ENCODE data around the gene EHD4.

Gene EHD4

DNA sequence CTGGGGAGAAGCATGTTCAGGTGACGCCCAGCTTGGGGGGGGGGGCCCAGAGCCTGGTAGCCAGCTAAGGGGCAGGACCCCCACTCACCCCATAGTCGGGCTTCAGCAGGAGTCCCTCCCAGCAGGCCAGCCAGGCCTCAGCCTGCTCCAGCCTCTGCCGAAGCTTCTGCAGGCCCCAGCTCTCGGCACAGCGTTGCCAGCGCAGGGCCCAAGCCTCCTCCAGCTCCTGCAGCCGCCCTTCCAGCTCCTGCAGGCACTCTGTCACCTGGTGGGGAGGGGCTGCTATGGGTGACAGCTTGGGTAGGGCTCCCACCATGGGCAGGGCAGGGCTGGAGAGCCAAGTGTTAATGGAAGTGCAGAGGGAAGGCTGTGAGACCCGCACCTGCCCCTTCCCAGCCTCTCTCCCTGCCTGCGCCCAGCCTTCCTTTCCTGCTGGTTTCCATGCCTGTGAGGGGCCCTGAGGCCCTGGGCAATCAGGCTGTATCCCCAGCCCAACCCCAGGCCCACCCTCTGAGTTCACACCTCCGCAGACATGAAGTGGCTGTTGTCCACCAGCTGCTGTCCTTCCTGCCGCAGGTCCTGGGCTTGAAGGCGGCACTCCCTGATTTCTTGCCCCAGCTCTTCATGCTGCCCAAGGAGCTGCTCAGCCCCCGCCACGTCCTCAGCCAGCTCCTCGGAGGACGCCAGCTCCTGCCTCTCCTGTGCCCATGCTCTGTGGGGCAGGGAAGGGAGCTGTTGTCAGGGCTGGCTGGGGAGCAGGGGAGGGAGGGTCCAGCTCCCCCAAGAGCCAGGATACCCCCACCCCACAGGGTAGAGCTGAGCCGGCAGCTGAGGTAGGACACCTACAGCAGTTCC is 119.4 kb downstream of the EHD4 start:
- no peak for DNase-seq

DNA sequence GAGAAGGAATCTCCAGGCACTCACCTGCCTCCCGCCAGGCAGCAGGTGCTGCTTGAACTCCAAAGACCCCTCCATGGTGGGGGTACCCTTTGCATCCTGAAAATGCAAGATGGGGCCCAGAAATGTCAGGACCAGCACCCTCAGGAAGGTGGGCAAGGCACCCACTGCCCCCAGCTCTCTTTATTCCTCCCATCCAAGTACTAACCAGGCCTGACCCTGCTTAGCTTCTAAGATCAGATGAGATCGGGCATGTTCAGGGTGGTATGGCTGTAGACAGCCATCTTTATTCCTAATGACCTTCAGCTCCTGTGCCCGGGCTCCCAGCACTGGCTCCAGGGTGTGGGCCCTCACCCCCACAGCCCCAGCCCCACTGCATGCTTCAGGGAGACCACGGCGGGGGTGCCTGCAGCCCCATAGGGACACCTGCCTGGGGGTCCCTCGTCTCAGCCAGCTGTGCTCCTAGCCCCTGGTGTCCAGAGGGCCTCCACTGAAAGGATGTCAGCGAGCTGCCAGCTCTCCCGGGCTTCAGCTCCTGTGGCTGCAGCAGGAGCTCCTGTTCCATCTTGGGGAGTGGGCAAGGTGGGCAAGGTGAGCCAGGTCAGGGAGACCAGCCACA is 120.5 kb downstream of the EHD4 start:
- DNase-seq: no peak

DNA sequence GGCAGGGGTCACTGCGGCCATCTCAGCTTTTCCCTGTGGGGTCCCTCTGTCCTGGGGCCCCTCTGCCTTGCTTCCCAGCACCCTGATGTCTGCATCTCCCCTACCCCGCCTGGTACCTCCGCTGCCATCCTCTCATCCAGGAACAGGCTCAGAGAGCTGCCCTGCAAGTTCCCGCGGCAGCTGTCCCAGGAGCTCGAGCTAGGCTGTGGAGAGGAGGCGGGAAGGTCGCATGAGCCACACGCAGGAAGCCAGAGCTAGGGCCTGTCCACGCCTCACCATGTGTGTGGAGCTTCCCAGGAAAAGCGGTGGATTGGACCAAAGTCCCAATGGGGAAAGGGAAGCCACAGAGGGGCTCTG is 121.2 kb downstream of the EHD4 start:
- DNase-seq: no peak

DNA sequence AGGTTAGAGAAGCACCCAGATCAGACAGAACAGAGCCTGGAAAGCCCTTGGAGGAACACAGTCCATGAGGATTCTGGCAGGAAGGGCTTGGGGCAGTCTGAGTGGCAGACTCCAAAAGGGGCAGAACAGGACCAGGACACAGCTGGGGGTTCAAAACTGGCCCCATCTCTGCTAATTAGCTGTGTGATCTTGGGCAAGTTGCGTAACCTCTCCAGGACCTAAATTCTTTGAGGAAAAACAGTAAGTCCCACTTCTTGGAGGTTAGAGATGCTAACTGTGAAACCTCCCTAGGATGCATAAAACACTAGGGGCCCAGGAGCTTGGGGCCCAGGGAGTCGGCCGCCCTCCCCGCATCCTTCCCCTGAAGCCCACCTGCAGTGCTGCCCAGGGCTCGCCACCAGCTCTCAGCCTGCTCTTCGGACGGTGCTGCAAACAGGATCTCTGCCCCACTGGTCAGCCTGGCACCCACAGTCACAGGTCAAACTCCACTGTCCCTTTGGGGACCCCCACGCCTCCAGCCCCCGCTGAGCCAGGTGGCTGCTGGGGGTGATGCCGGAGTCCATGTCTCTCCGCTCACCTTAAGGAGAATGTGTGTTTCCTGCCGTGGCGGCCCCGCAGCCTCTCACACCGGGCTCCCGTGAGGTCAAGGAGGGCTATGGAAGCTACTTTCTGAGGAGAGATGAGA is 121.7 kb downstream of the EHD4 start:
- DNase-seq: no peak

GRCh38 chr15:41849861-41850260 is 122.5 kb downstream of the EHD4 start:
- no peak for DNase-seq

- DNase-seq: no peak
Observed at GRCh38 chr15:41849204-41849603, 123.2 kb downstream of the EHD4 start.

GRCh38 chr15:41848631-41849030 is 123.7 kb downstream of the EHD4 start:
- no peak for DNase-seq

- no peak for DNase-seq
Observed at GRCh38 chr15:41847981-41848380, 124.4 kb downstream of the EHD4 start.

DNA sequence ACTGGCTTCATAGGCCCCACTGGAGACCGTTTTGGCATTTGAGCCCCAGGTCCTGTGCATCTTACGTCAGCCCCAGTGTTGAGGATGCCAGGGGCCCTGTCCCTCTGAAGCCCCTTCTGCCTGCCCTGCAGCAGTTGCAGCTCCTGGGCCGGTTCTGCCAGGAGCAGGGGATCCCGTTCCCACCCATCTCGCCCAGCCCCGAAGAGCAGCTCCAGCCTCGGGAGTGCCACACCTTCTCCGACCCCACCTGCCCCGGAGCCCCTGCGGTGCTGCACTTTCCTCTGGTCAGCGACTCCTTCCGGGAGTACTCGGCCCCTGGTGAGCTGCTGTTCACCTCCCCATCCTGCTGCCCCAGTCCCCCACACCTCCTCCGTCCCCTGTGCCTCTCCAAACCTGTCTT is 125.2 kb downstream of the EHD4 start:
- no peak for DNase-seq
